GM19324 (cell line): Measurements from ENCODE around the gene NCOA5.

ENCODE experiments used
- ATAC-seq: cut with Tn5 transposase; IDR thresholded peaks from one replicate; pipeline ENCODE4 v1.9.1; 2021; ENCODE audit warnings: mild to moderate bottlenecking, moderate library complexity; ENCODE audit not compliant: unreplicated experiment, low FRiP score

Gene NCOA5

DNA sequence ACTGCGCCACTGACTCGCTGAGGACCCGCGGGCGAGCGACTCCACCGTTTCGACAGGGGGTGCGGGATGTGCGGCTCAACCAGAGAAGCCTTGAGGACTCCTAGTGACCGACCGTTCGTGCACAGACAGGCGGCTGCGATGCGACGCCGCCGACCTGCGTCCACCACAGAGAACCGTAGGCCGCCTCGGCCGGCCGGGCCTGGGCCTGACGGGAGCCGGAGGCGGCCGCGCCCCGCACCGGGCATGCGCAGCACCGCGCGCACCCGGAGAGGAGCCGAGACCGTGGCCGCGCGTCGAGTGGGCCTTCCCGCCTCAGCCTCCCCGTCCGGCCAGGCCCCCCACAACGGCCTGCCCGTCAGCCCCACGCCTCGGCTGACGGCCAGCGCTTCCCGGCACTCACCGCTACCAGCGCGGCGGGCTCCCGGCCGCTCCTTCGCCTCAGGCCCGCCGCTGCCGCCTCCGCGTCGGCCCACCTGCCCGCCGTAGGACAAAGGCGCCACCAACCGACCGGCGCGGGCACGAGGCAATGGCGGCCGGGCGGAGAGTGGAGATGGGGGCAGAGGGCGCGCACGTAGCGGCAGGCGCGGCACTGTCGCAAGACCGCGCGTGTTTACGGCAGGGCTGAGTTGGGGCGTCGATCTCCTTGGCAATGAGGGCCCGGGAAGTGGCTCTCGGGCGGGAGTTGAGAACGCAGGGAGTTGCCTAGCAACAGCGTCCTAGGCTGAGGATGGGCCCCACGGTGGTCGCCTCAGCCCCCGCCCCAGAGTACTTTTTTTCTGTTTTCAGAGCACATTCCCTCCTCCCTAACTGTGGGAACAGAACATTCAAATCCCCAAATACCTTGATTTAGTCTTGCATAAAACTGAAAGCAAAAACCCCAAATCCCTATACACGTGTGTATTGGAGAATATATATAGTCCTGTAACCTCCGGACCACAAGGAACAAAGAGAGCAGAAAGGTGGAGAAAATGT, at the start of gene NCOA5:
Gene NCOA5, minus strand, starts transcription at position 546 of the 972 bp plus-strand sequence. CDS start 10,538 bp downstream, outside the sequence.
- peak; percentile 90 for ATAC-seq

DNA sequence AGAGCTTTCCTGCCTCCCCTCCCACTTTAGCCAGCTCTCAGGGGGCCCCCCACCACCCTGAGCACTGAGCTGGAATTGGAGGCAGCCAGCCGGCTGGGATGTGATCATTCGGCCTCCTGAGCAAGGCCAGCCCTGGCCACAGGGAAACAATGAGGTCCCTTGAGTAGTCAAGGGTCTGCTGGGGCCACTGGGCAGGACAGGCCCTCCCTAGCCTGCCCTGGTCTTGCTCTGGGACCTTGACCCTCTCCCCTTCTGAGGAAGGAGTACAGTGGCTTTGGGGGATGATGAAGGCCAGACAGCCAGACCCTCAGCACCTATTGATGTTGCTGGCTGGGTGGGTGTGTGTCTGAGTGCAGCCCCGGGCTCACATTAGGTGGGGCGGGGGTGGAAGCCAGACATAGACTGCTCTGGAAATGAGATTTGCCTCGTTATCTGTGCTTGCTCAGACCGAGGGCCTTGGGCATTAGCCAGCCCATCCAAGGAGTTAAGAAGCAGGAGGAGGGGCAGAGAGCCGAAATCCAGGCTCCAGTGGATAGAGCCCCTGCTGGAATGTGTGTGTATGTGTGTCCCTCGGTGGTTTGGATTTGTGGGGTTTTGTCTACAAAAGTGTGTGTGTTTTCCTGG, 49.6 kb upstream of the NCOA5 start:
- ATAC-seq = no peak

DNA sequence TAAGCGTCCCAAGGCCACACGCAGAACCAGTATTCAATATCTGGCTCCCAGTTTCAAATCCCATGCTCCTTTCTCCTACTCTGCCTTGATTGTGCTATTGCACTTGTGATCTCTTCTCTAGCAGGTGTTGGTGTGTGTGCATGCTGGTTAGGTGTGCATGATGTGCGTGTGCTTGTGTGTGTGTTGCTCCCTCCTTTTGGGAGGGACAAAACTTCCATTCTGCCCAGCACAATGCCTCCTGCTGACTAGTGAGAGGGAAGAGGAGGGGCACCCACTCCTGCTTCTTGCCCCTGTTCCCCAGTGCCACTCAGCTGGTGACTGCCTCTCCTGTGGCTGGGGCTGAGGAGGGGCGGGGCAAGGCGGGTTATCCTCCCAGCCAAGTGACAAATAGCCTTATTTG, 48.1 kb upstream of the NCOA5 start:
- ATAC-seq = no peak

DNA sequence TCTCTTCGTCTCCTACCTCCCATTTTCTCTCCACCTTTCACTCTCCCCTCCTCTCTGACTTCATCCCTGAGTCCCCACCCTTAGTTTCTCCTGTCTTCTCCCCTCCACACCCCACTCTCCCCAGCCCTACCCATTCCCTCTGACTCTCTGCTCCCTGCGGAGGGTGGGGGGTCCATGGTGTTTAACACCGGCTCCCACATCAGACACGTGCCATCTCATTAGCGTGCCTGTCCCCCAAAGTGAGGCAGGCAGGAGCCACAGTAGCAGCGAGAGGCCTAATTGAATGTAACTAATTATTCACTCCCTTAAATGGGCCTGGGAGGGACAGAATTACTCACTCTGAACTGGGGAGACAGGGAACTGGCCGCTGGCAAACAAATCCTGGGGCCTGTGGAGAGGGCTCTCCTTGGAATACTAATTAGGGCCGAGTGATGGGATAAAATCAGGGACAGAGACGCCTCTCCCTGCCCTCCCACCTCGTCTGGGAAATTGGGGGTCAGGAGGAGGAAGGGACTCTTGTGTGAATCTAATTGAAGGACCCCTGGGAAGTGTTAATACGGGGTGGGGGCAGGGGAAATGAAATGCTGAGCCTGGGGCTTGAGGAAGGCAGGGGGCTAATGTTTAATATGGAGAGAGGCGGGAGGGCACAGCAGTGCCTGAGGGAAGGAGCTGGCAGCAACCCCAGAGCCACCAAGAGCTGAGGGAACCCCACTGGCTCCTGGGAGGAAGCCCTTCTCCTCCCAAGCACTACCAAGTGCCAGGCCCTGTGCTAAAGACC, 46.3 kb upstream of the NCOA5 start:
- no peak for ATAC-seq

DNA sequence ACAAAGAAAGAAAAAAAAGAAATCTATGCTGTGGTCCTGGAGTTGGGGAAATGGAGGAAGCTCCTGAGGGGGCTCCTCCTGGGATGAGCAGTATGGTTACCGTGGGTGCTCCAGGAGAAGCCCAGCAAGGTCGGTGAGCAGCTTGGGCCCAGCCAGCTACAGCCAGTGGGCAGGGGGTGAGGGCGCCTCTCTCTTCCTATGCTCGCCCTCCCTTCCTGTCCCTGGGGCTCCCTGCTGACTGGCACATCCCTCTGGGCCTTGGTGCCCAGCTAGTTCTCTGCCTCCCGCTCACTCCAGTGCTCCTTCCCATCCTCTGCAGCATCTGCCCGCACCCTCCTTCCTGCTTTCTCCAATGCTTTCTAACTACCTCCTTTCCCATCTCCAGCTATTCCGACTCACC, 45.0 kb upstream of the NCOA5 start:
- ATAC-seq = no peak

DNA sequence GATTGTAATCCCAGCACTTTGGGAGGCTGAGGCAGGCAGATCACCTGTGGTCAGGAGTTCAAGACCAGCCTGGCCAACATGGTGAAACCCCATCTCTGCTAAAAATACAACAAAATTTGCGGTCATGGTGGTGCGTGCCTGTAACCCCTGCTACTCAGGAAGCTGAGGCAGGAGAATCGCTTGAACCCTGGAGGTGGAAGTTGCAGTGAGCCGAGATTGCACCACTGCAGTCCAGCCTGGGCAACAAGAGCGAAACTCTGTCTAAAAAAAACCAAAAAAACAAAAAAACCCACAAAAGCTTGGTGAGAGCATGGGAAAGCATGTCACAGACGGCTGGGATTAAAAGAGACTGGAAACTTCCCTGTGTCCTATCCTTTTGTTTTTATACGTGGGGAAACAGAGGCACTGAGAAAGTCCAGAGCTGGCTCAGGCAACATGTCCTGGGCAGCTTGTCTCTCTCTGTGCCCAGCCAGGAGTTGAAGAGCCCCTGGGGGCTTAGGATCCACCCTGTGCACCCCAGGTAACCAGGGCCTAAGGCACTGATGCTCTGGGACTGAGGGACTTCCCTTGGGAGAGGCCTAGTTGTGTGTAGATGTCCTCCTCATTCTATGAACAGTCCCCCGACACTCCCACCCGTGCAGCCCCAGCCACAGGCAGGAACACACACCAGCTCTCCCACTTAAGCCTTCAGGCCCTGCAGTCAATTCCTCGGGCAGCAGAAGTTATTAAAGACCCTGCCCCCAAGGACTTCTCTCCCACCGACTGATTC, 44.3 kb upstream of the NCOA5 start:
- ATAC-seq = no peak

DNA sequence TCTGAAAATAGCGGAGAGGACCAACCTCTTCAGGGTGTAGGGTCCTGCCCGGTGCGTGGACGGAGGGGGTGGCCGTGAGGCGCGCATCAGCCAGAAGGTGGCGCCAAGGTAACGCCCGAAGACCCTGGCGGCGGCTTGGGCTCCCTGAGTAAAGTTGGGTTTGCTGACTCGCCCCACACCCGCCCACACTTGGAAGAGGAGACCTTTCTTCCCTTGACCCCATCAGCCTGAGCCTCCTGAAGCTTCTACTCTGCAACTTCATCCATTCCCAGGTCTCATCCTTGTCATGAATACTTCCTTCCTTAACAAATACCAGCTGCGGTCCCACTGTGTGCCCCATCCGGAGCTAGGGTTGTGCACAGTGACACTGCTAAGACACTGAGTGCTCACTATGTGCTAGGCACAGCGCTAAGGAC, 43.0 kb upstream of the NCOA5 start:
- ATAC-seq = no peak

DNA sequence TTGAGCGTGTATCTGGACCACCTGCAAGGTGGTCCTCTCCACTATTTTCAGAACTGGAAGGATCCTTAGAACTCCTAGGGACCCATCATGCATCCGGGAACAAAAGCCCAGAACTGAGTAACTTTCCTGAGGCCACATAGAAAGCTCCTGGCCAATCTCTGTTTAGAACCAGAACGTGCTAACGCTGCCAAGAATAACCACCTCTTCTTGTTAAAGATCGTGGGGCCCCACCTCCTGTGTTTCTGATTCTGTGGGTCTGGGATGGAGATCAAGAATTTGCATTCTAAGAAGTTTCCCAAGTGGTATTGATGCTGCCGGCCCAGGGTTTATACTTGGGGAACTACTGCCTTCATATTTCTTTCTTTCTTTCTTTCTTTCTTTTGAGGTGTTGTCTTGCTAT, 41.6 kb upstream of the NCOA5 start:
- ATAC-seq = no peak

DNA sequence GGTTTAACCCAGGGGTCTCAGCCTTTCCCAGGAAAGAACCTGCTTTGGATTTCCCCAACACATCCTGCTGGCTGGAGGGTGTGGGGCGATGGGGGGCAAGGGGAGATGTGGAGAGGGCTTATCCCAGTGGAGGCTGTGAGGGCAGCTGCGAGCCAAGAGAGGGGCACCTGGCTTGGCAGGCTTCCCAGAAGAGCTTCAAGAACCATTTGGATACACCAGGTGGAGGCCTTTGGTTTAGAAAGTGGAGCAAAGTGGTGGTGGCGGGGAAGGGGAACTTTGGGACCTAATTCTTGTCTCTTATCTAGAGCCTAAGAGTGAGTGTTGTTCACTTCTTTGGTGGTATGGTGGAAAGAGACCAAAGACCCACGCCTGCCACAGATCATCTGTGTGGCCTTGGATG, 40.8 kb upstream of the NCOA5 start:
- no peak for ATAC-seq

DNA sequence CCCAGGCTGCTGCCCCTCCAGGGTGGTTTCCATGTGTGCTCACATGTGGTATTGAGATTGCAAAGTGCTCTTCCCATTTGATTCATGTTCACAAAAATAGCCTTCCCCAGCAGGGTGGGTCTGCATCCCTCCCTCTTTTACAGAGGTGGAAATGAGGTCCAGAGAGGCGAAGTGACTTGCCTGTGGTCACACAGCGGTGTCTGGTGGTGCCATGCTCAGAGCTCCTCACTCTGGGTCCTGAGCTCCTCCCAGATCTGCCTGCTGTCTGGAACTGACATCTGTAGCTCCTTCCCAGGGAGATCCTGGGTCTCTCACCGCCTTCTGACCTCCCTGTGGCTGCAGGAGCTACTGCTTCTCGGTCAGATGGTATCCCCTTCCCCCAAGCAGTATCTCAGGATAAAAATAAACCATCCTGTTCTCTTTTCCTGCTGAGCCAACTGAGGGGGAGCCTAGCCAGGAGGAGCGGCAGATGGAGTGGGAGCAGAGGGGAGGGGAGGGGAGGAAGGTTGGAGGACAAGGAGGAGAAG, 40.3 kb upstream of the NCOA5 start:
- ATAC-seq = no peak

DNA sequence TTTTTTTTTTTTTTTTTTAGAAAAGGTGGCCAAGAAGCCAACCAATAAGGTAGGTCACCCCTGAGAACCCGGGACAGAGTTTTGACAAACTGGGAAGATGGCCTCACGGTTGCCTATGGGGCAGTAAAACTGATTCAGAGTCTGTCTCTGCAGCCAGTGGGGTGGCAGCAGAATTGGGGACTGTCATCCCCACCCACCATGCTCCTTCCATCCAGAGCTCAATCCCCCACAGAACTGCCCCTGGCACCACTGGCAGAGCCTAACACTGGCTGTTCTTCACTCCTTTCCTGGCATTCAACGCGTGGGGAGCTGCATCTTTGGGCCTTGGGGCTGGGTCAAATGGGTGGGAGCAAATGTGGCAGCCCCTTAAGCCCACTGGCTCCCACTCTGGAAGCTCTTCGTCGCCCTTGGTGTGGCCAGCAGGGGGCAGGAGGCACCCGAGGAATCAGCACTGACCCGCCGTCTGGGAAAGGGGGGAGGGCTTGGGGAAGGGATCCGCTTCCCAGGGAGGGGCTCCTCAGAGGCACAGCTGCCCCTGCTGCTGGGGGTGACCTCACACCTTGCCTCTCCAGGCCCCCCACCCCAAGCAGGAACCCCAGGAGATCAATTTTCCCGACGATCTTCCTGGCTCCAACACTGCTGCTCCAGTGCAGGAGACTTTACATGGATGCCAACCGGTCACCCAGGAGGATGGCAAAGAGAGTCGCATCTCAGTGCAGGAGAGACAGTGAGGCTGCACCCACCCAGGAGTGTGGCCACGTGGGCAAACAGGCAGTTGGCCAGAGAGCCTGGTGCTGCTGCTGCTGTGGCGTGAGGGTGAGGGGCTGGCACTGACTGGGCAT, 38.8 kb upstream of the NCOA5 start:
- ATAC-seq = no peak

DNA sequence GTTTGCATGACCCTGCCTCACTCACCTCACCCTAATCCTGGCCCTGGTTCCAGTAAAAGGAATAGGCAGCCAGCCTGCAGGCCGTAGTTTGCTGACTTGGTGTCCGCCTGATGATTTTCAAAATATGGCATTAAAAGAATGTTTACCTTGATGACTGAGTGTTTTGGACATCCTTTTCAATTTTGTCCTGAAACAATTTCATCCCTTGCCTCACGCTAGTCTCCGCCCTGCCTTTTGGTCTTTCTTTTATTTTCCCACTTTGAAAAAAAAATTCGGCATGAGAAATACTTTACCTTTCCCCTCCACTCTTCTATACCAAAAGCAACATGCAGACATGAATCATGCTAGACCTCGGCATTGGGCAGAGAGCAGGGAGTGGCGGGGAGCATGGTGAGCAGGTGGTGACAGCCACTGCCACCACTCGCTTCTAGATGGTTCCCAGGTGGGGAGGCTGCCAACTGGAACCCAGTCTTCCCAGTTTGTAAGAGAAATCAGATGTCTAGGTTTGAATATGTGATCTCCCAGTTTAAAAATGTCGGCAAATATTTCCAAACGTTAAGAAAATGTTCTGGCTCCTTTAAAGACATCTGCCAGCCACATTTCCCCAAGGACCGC, 37.7 kb upstream of the NCOA5 start:
- ATAC-seq = no peak

DNA sequence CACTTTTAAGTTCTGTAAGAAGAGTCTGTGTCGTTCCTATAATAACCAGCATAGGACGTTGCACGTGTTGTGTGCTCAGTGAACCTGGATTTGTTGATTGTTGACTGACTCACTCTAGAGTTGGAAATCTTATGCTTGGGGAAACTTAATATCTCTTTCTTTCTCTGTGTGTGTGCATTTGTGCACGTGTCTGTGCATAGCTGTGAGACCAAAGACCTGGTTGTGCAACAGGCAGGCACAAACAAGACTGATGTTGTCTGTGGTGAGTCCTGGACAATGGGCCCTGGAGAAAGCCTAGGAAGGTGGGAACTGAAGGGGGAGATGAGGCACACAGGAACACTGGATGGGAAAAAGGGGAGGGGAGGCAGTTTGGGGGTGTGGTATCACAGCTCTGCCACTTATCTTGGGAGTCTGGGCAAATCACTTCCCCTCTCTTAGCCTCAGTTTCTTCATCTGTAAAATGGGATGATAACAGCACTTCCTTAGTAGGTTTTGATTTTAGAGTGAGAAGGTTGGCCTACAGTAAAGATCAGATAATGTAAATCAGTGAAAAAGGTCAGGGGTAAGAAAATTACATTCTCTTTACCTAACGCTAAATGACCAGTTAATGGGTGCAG, 36.8 kb upstream of the NCOA5 start:
- ATAC-seq = no peak

DNA sequence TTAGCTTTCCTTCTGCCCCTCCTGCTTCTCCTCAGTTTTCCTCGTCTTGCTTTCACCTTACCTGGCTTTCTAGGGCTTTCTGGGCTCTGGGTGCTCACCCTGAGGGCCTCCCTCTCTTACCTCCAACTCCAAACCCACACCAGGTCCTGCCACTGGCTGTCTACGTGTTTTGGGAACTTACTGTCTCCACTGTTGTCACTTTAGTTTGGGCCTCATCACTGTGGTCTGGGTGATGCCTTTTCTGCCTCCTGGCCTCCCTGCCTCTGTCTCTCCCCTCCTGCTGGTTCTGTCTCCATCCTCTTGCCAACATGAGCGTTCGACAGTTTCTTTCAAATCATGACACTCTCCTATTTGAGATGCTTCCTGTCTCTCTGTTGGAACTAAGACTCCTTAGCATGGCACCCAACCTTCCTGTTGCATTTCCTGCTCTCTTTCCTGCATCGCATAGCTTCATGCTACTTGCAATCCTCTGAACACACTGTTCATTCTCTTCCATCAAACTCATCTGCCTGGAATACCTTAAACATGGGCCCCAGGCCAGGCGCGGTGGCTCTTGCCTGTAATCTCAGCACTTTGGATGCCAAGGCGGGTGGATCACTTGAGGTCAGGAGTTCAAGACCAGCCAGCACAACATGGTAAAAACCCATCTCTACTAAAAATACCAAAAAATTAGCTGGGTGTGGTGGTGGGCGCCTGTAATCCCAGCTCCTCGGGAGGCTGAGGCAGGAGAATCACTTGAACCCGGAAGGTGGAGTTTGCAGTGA, 33.9 kb upstream of the NCOA5 start:
- no peak for ATAC-seq

DNA sequence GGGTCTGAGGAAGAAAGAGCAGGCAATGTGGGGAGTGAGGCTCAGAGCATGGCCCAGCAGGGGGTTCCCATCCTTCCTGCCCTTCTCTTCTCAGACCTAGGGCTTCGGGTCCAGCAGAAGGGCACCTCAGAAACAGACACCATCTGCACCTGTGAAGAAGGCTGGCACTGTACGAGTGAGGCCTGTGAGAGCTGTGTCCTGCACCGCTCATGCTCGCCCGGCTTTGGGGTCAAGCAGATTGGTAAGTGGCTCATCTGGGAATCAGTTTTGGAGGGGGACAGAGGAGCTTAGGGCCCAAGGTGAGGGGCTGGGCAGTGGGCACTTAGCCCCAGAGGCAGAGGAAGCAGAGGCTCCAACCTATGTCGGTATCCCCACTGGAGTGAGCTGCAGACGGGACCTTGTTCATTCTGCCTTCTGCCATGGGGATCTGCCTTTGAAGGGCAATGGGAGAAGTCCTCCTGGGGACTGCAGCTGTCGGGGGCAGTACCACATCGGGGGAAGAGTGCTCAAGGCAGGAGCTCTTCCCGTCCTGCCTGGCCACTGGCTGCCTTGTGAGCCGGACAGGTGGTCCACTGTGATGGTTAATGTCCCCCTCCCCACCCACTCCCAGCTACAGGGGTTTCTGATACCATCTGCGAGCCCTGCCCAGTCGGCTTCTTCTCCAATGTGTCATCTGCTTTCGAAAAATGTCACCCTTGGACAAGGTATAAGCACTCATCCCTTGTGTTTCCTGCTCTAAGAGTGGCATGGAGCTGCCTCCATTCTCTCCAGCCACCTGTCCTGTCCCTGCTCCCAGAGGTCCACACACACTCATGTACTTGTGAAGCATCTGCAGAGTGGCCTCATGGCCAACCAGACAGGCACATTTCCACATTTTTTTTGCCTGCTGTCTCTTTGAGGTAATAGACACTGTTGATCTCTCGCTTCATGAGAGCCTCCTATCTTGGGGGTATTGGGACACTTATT, 33.0 kb upstream of the NCOA5 start:
- ATAC-seq = no peak

DNA sequence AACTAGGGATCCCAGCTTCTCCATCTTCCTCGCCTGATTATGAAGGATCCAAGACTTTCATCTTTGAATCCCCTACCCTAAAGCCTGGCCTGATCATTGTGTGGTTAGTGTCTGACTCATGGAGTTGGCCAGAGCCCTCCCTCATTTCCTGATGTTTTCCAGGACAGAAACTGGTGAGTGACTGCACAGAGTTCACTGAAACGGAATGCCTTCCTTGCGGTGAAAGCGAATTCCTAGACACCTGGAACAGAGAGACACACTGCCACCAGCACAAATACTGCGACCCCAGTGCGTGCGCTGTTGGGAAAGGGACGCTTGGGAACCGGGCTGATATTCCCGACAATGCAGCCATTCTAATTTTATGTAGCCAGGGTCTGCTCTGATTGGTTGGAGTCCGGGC, 32.3 kb upstream of the NCOA5 start:
- no peak for ATAC-seq
